Ishikawa (cell line): ENCODE measurements around the gene NAALADL1.

ENCODE experiments used
- CEBPB ChIP-seq: IDR thresholded peaks from 2 replicates; pipeline ENCODE4 v1.6.1; 2012
- CREB1 ChIP-seq: IDR thresholded peaks from 2 replicates; pipeline ENCODE4 v1.6.1; 2012; ENCODE audit warnings: low read depth
- EGR1 ChIP-seq: IDR thresholded peaks from 2 replicates; pipeline ENCODE4 v1.6.1; 2012
- EP300 ChIP-seq: IDR thresholded peaks from 2 replicates; pipeline ENCODE4 v1.6.1; 2012; ENCODE audit warnings: borderline replicate concordance
- FOXM1 ChIP-seq: IDR thresholded peaks from 2 replicates; pipeline ENCODE4 v1.6.1; 2012; ENCODE audit warnings: low read depth, borderline replicate concordance
- MAX ChIP-seq: IDR thresholded peaks from 2 replicates; pipeline ENCODE4 v1.6.1; 2012
- NFIC ChIP-seq: IDR thresholded peaks from 2 replicates; pipeline ENCODE4 v1.6.1; 2012
- RAD21 ChIP-seq: IDR thresholded peaks from 2 replicates; pipeline ENCODE4 v1.6.1; 2012; ENCODE audit warnings: low read depth
- REST ChIP-seq: IDR thresholded peaks from 2 replicates; pipeline ENCODE4 v1.6.1; 2012; ENCODE audit warnings: low read depth, mild to moderate bottlenecking
- TAF1 ChIP-seq: IDR thresholded peaks from 2 replicates; pipeline ENCODE4 v1.6.1; 2012; ENCODE audit warnings: low read depth, mild to moderate bottlenecking
- TCF12 ChIP-seq: IDR thresholded peaks from 2 replicates; pipeline ENCODE4 v1.6.1; 2012; ENCODE audit warnings: low read depth
- TEAD4 ChIP-seq: IDR thresholded peaks from 2 replicates; pipeline ENCODE4 v1.6.1; 2012
- USF1 ChIP-seq: IDR thresholded peaks from 2 replicates; pipeline ENCODE4 v1.6.1; 2012
- YY1 ChIP-seq: IDR thresholded peaks from 2 replicates; pipeline ENCODE4 v1.6.1; 2012; ENCODE audit warnings: low read depth

- TF ChIP-seq TEAD4 (no peak), MAX (no peak), YY1 (no peak), REST (no peak), EP300 (no peak), FOXM1 (no peak), CEBPB (no peak), NFIC (no peak), RAD21 (no peak), TAF1 (no peak), CREB1 (no peak), USF1 (no peak), TCF12 (no peak), EGR1 (no peak)
Observed at GRCh38 chr11:64999478-64999877, 58.9 kb downstream of the NAALADL1 start.
